H1 (cell line): ENCODE results near the gene SIK3. TPM values are rescaled to one million over a fixed set of nuclear protein-coding genes. Genes with fewer than 3 reads are reported as not detected.

ENCODE experiments used
- CTCF ChIA-PET: fragments of 300-600 bp; sonication (Branson Sonifier 250); formaldehyde crosslinking; loops from one replicate; lab custom pipeline; 2021; ENCODE audit not compliant: partially characterized antibody; lab: Charles Lee
- POLR2A ChIA-PET: fragments of 300-600 bp; sonication (Branson Sonifier 250); formaldehyde crosslinking; loops from one replicate; lab custom pipeline; 2021; ENCODE audit warnings: inconsistent platforms; ENCODE audit not compliant: partially characterized antibody; lab: Charles Lee
- DNase-seq, 2 experiments: peaks; one replicate each; pipeline versions ENCODE4 v3.0.0 to v3.0.0-alpha.2; 2010 to 2022; ENCODE audit warnings: low spot score in 2 of 2, low read depth in 1 of 2, mixed read lengths in 1 of 2
- FAIRE-seq: peaks from 2 replicates; lab custom pipeline; 2011; peaks lifted over from hg19 to GRCh38; lab: Jason Lieb, UNC
- H2AFZ ChIP-seq: 2 replicates; pipeline ENCODE4 v1.8.1; 2012; ENCODE audit warnings: low read length, inconsistent platforms
- H2AK5ac ChIP-seq: 2 replicates; pipeline ENCODE4 v1.6.1; 2013; ENCODE audit warnings: low read depth, low read length
- H2BK120ac ChIP-seq: replicated peaks from 2 replicates; pipeline ENCODE3; 2013; ENCODE audit warnings: low read depth, low read length, inconsistent platforms
- H2BK12ac ChIP-seq: 2 replicates; pipeline ENCODE4 v1.6.1; 2013; ENCODE audit warnings: low read depth, low read length
- H2BK15ac ChIP-seq: 2 replicates; pipeline ENCODE4 v1.6.1; 2013; ENCODE audit warnings: low read length
- H2BK20ac ChIP-seq: 2 replicates; pipeline ENCODE4 v1.6.1; 2013; ENCODE audit warnings: low read length
- H2BK5ac ChIP-seq: 2 replicates; pipeline ENCODE4 v1.6.1; 2013; ENCODE audit warnings: low read depth, low read length
- H3K14ac ChIP-seq: 2 replicates; pipeline ENCODE4 v1.6.1; 2013; ENCODE audit warnings: inconsistent platforms; ENCODE audit not compliant: insufficient read length
- H3K18ac ChIP-seq: 2 replicates; pipeline ENCODE4 v1.6.1; 2013; ENCODE audit warnings: low read length; ENCODE audit errors: extremely low read depth
- H3K23ac ChIP-seq: 2 replicates; pipeline ENCODE4 v1.6.1; 2013; ENCODE audit warnings: inconsistent platforms; ENCODE audit not compliant: insufficient read length
- H3K23me2 ChIP-seq: 2 replicates; pipeline ENCODE4 v1.6.1; 2013; ENCODE audit warnings: low read depth, low read length
- H3K27ac ChIP-seq: 2 replicates; pipeline ENCODE4 v1.6.1; 2011; ENCODE audit warnings: low read depth, low read length, inconsistent platforms
- H3K27me3 ChIP-seq, 4 experiments: replicated peaks in 1 of 4; 1 replicate in 1 of 4; 2 replicates in 3 of 4; pipeline versions ENCODE4 v1.6.1 to v1.8.1; 2011 to 2013; ENCODE audit warnings: low read length in 3 of 4, mild to moderate bottlenecking in 3 of 4, inconsistent platforms in 2 of 4, mixed read lengths in 2 of 4, moderate library complexity in 1 of 4; ENCODE audit not compliant: control insufficient read depth in 3 of 4, insufficient read depth in 3 of 4; ENCODE audit errors: extremely low read depth in 1 of 4
- H3K36me3 ChIP-seq, 4 experiments: 2 replicates each; pipeline versions ENCODE4 v1.6.1 to v1.8.1; 2011 to 2013; ENCODE audit warnings: mild to moderate bottlenecking in 4 of 4, low read length in 3 of 4, moderate library complexity in 2 of 4, control low read depth in 1 of 4, inconsistent platforms in 1 of 4; ENCODE audit not compliant: insufficient read depth in 4 of 4, control insufficient read depth in 2 of 4
- H3K4ac ChIP-seq: replicated peaks from 2 replicates; pipeline ENCODE3; 2013; ENCODE audit warnings: low read length, low read depth, mixed read lengths, inconsistent platforms; ENCODE audit not compliant: insufficient read length
- H3K4me1 ChIP-seq, 4 experiments: replicated peaks in 1 of 4; 1 replicate in 1 of 4; 2 replicates in 3 of 4; pipeline versions ENCODE4 v1.6.1 to v1.8.1; 2011 to 2013; ENCODE audit warnings: low read length in 3 of 4, inconsistent platforms in 2 of 4, mixed read lengths in 1 of 4; ENCODE audit not compliant: insufficient read depth in 4 of 4, control insufficient read depth in 3 of 4
- H3K4me2 ChIP-seq, 2 experiments: 2 replicates each; pipeline versions ENCODE4 v1.6.1 to v1.8.1; 2011 to 2013; ENCODE audit warnings: low read depth in 2 of 2, low read length in 2 of 2, control low read depth in 1 of 2, inconsistent platforms in 1 of 2, mild to moderate bottlenecking in 1 of 2; ENCODE audit not compliant: insufficient read depth in 1 of 2
- H3K4me3 ChIP-seq, 4 experiments: fragments of 200-600, 300-600 bp in 1 of 4; sonication (generic), shearing (Covaris generic), sonication (Bioruptor Twin) in 1 of 4; 2 replicates each; pipeline versions ENCODE4 v1.5.1 to v1.8.1; 2011 to 2016; ENCODE audit warnings: low read length in 4 of 4, low read depth in 3 of 4, control low read depth in 2 of 4, inconsistent platforms in 2 of 4, mild to moderate bottlenecking in 2 of 4, mixed read lengths in 1 of 4, moderate library complexity in 1 of 4; ENCODE audit not compliant: insufficient read depth in 2 of 4; ENCODE audit errors: extremely low read depth in 1 of 4
- H3K56ac ChIP-seq: replicated peaks from 2 replicates; pipeline ENCODE3; 2013; ENCODE audit warnings: low read depth, mild to moderate bottlenecking, mixed read lengths, low read length, inconsistent platforms; ENCODE audit not compliant: insufficient read length
- H3K79me1 ChIP-seq: 2 replicates; pipeline ENCODE4 v1.6.1; 2013; ENCODE audit warnings: low read depth, low read length, control low read depth
- H3K79me2 ChIP-seq, 2 experiments: 2 replicates each; pipeline versions ENCODE4 v1.6.1 to v1.8.1; 2012 to 2013; ENCODE audit warnings: low read length in 2 of 2, mild to moderate bottlenecking in 2 of 2, inconsistent platforms in 1 of 2; ENCODE audit not compliant: insufficient read depth in 2 of 2, control insufficient read depth in 1 of 2
- H3K9ac ChIP-seq, 4 experiments: replicated peaks in 1 of 4; 1 replicate in 1 of 4; 2 replicates in 3 of 4; pipeline versions ENCODE4 v1.6.1 to v1.8.1; 2011 to 2013; ENCODE audit warnings: low read depth in 3 of 4, low read length in 3 of 4, control low read depth in 2 of 4, mild to moderate bottlenecking in 2 of 4, moderate library complexity in 2 of 4, inconsistent platforms in 1 of 4; ENCODE audit errors: extremely low read depth in 1 of 4
- H3K9me3 ChIP-seq, 2 experiments: 2 replicates each; pipeline versions ENCODE4 v1.6.1 to v1.8.1; 2012 to 2013; ENCODE audit warnings: mild to moderate bottlenecking in 2 of 2, moderate library complexity in 2 of 2, control low read depth in 1 of 2, inconsistent platforms in 1 of 2, low read depth in 1 of 2, low read length in 1 of 2, mixed read lengths in 1 of 2; ENCODE audit not compliant: insufficient read depth in 2 of 2
- H4K20me1 ChIP-seq, 2 experiments: replicated peaks in 1 of 2; 2 replicates each; pipeline versions ENCODE3 to v1.8.1; 2011 to 2013; ENCODE audit warnings: inconsistent platforms in 2 of 2, low read length in 2 of 2, mild to moderate bottlenecking in 1 of 2; ENCODE audit not compliant: insufficient read depth in 2 of 2, control insufficient read depth in 1 of 2
- H4K5ac ChIP-seq: 2 replicates; pipeline ENCODE4 v1.6.1; 2013; ENCODE audit warnings: low read length, low read depth, mixed read lengths, inconsistent platforms; ENCODE audit not compliant: insufficient read length
- H4K8ac ChIP-seq: 2 replicates; pipeline ENCODE4 v1.8.0; 2013; ENCODE audit warnings: mild to moderate bottlenecking, moderate library complexity, low read length, inconsistent platforms; ENCODE audit not compliant: insufficient read depth; ENCODE audit errors: extremely low read depth
- H4K91ac ChIP-seq: replicated peaks from 2 replicates; pipeline ENCODE3; 2013; ENCODE audit warnings: low read length, mixed read lengths, inconsistent platforms; ENCODE audit not compliant: insufficient read length
- CHD1 ChIP-seq: IDR thresholded peaks from 2 replicates; pipeline ENCODE4 v1.6.1; 2012; ENCODE audit warnings: low read depth, low read length, improper control_type of control experiment
- GTF2F1 ChIP-seq: IDR thresholded peaks from 2 replicates; pipeline ENCODE4 v1.6.1; 2012; ENCODE audit warnings: low read depth, low read length, improper control_type of control experiment, borderline replicate concordance
- PHF8 ChIP-seq: fragments of 200-600 bp; sonication (generic); conservative IDR thresholded peaks from 2 replicates; pipeline ENCODE4 v1.7.1; 2012; ENCODE audit warnings: low read depth, mild to moderate bottlenecking, inconsistent platforms, low read length, moderate library complexity
- POLR2A ChIP-seq, 2 experiments: IDR thresholded peaks; 1 replicate in 1 of 2; 2 replicates in 1 of 2; pipeline ENCODE4 v1.6.1; 2011; ENCODE audit warnings: low read depth in 2 of 2, low read length in 2 of 2, mild to moderate bottlenecking in 2 of 2; ENCODE audit errors: control extremely low read depth in 1 of 2
- SAP30 ChIP-seq: fragments of 300-600 bp; sonication (generic); IDR thresholded peaks from 2 replicates; pipeline ENCODE4 v1.7.1; 2012; ENCODE audit warnings: low read length, moderate library complexity, mild to moderate bottlenecking, inconsistent platforms; ENCODE audit not compliant: insufficient read depth, insufficient replicate concordance
- SIX5 ChIP-seq: IDR thresholded peaks from 2 replicates; pipeline ENCODE4 v1.6.1; 2011; ENCODE audit warnings: mild to moderate bottlenecking, low read depth, low read length
- TAF7 ChIP-seq: optimal IDR thresholded peaks from 2 replicates; pipeline ENCODE3; 2011; ENCODE audit warnings: low read depth, mild to moderate bottlenecking, inconsistent platforms, low read length, moderate library complexity, borderline replicate concordance
- WGBS, 2 experiments: shearing (Covaris generic) in 1 of 2; methylation state at CpG; one replicate each; pipeline versions ENCODE4 v1.1.6 to v1.1.7; 2013 to 2015; ENCODE audit warnings: low lambda C conversion rate in 2 of 2, mixed read lengths in 2 of 2, inconsistent platforms in 1 of 2, low coverage in 1 of 2, missing lambda C conversion rate in 1 of 2; ENCODE audit not compliant: insufficient replicate concordance in 2 of 2, insufficient coverage in 1 of 2, insufficient read length in 1 of 2; ENCODE audit errors: extremely low coverage in 1 of 2, missing lambda C conversion rate in 1 of 2; 5-methylcytosine and 5-hydroxymethylcytosine counted together
- polyA plus RNA-seq, 7 experiments: library from polyadenylated mRNA; depleted of rRNA in 3 of 7; stranded (reverse) in 5 of 7; unstranded in 2 of 7; fragments of >200 nt in 5 of 7; fragments of 200-250 nt in 2 of 7; gene quantifications; 1 replicate in 5 of 7; 2 replicates in 1 of 7; 4 replicates in 1 of 7; pipeline versions ENCODE4 v1.2.1 to v1.2.3, GENCODE V29; 2011 to 2013; ENCODE audit warnings: missing spikeins in 2 of 7, mixed read lengths in 2 of 7
- total RNA-seq: library from RNA; stranded (reverse); fragmentation: NEBNext Ultra II Directional; extraction: Animal tissue kit (Norgen Biotek cat#: 25700); gene quantifications from 2 replicates; pipeline ENCODE4 v1.2.1, GENCODE V29; 2021
- TF ChIP-seq, protein P1 (sequence below): IDR thresholded peaks from 2 replicates; pipeline ENCODE4 v1.6.1; 2012; ENCODE audit warnings: inconsistent platforms

SIK3 gene
- total and polyA plus RNA-seq, 2 of the 8 experiments (the other 6 are each of a cell fraction or from before 2014, with no cell fraction given), result 19.9 to 32.1 TPM

DNA sequence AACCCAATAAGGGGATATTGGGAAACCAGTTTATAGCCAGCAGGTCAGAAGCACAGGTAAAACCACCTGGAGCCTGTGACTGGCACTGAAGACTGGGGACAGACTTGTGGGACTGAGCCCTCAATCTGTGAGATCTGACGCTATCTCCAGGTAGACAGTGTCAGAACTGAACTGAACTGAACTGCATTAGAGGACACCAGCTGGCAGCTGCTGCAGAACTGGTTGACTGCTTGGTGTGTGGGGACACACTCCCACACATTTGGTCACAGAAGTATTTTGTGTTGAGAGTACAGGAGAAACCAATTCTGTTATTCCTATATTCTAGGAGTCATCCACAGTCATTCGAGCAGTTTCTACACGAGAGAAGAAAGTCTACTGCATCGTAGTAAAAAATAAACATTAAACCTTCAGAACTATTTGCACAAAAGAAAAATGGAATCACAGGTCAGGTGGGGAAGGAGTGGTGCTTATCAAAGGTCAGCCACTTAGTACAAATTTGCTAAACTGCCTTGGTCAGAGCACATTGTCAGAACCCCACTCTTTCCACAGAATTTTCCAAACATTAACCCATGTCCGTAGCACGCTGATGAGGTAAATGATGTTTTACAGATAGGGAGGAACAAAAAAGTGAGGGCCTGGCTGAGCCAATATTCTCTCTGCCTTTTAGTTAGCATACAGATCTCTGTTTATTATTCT is 77.2 kb downstream of the SIK3 start:
- no peaks in the 10 kb centered on the region for H3K27me3 ChIP-seq
- 90% methylated on average over 6 of the region's 6 CpGs; no CpG with 5 or more reads in 1 of the 2 experiments for WGBS, 2 experiments
- H3K23ac ChIP-seq, result peak overlapping the region; percentile 76
- no peak overlapping the region for H3K56ac ChIP-seq
- no peak overlapping the region for H2AFZ ChIP-seq
- H3K18ac ChIP-seq, result no peak overlapping the region
- no peak overlapping the region for H2BK120ac ChIP-seq
- H2AK5ac ChIP-seq, result no peak overlapping the region
- peaks cover 0 to 70% of the 10 kb centered on the region in 2 experiments; a peak in 2 of 4 replicates for H3K79me2 ChIP-seq
- H2BK20ac ChIP-seq, result no peak overlapping the region
- no peak overlapping the region for H3K9ac ChIP-seq
- no peak overlapping the region for H3K4ac ChIP-seq
- H3K27ac ChIP-seq, result no peak overlapping the region; the same call in 1 of the 2 replicates
- peaks cover 0 to 3% (median 0%) of the 10 kb centered on the region in 4 experiments; a peak in 1 of 7 replicates for H3K4me1 ChIP-seq
- H3K79me1 ChIP-seq, result peaks cover 6% of the 10 kb centered on the region
- H3K9me3 ChIP-seq, result no peaks in the 10 kb centered on the region
- H4K91ac ChIP-seq, result no peak overlapping the region
- no peak overlapping the region for H3K4me3 ChIP-seq
- peaks cover 5 to 11% of the 10 kb centered on the region in 2 experiments for H4K20me1 ChIP-seq
- H2BK15ac ChIP-seq, result no peak overlapping the region
- H4K5ac ChIP-seq, result no peak overlapping the region
- POLR2A ChIA-PET, result no interaction called here
- CTCF ChIA-PET, result interaction anchor here (1.0 kb wide), 1 partner anchor 141 kb away, joined by 3 read pairs; no protein-coding TSS in a partner anchor
- no peak for DNase-seq
- H3K14ac ChIP-seq, result peak overlapping the region; percentile 34
- no peak overlapping the region for H3K4me2 ChIP-seq
- no peak overlapping the region for H4K8ac ChIP-seq
- 0 out of 8 replicates have a peak, but pooled peaks cover 0 to 2% (median 0%) of the 10 kb centered on the region in 4 experiments for H3K36me3 ChIP-seq
- no peaks in the 10 kb centered on the region for H3K23me2 ChIP-seq
- TF ChIP-seq CHD1 (no peak), TAF7 (no peak), POLR2A (IDR thresholded peaks at IDR 0.05; ENCODE audit: control extremely low read depth in 1 of 2, low read depth in 2 of 2, low read length in 2 of 2) (no peak), GTF2F1 (no peak), PHF8 (no peak), SAP30 (no peak), SIX5 (no peak)
- TF ChIP-seq, protein P1, sequence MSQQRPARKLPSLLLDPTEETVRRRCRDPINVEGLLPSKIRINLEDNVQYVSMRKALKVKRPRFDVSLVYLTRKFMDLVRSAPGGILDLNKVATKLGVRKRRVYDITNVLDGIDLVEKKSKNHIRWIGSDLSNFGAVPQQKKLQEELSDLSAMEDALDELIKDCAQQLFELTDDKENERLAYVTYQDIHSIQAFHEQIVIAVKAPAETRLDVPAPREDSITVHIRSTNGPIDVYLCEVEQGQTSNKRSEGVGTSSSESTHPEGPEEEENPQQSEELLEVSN, result no peak
- H2BK12ac ChIP-seq, result no peak overlapping the region
- no peak for FAIRE-seq
- H2BK5ac ChIP-seq, result no peak overlapping the region
